Measurements from ENCODE around the gene SOX2.

DNA sequence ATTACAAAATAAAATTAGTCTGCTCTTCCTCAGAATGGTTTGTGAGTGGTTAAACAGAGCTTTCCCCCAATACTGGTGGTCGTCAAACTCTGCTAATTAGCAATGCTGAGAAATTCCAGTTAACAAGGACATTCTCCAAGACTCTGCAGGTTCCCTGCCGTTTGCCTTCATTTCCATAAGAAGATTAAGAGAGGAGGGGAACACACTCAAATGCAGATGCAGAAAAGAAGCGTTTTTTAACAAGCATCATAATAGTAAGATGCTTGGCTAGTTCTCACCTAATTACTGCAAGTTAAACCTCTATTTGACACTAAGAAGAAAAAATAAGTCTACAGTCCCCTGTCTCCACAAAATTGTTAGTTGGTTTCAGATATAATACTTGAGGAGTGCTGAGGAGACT, 3.7 kb upstream of the SOX2 start:
- TF ChIP-seq, protein P1, sequence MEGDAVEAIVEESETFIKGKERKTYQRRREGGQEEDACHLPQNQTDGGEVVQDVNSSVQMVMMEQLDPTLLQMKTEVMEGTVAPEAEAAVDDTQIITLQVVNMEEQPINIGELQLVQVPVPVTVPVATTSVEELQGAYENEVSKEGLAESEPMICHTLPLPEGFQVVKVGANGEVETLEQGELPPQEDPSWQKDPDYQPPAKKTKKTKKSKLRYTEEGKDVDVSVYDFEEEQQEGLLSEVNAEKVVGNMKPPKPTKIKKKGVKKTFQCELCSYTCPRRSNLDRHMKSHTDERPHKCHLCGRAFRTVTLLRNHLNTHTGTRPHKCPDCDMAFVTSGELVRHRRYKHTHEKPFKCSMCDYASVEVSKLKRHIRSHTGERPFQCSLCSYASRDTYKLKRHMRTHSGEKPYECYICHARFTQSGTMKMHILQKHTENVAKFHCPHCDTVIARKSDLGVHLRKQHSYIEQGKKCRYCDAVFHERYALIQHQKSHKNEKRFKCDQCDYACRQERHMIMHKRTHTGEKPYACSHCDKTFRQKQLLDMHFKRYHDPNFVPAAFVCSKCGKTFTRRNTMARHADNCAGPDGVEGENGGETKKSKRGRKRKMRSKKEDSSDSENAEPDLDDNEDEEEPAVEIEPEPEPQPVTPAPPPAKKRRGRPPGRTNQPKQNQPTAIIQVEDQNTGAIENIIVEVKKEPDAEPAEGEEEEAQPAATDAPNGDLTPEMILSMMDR (IDR thresholded peaks at IDR 0.05), result no peak
- TF ChIP-seq, protein P2, sequence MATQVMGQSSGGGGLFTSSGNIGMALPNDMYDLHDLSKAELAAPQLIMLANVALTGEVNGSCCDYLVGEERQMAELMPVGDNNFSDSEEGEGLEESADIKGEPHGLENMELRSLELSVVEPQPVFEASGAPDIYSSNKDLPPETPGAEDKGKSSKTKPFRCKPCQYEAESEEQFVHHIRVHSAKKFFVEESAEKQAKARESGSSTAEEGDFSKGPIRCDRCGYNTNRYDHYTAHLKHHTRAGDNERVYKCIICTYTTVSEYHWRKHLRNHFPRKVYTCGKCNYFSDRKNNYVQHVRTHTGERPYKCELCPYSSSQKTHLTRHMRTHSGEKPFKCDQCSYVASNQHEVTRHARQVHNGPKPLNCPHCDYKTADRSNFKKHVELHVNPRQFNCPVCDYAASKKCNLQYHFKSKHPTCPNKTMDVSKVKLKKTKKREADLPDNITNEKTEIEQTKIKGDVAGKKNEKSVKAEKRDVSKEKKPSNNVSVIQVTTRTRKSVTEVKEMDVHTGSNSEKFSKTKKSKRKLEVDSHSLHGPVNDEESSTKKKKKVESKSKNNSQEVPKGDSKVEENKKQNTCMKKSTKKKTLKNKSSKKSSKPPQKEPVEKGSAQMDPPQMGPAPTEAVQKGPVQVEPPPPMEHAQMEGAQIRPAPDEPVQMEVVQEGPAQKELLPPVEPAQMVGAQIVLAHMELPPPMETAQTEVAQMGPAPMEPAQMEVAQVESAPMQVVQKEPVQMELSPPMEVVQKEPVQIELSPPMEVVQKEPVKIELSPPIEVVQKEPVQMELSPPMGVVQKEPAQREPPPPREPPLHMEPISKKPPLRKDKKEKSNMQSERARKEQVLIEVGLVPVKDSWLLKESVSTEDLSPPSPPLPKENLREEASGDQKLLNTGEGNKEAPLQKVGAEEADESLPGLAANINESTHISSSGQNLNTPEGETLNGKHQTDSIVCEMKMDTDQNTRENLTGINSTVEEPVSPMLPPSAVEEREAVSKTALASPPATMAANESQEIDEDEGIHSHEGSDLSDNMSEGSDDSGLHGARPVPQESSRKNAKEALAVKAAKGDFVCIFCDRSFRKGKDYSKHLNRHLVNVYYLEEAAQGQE (IDR thresholded peaks at IDR 0.05; ENCODE audit: insufficient read depth in 1 of 2, low read depth in 2 of 2, low read length in 1 of 2), result no peak
- no peak for TF ChIP-seq TCF7L2 (IDR thresholded peaks at IDR 0.05; ENCODE audit: low read depth, low read length)
